ENCODE measurements around the gene PSG11.

GRCh38 chr19:42989851-42990250 lies 36.4 kb downstream of the PSG11 start:
- TF ChIP-seq CTCF (IDR thresholded peaks at IDR 0.05) (no peak), POLR2A (IDR thresholded peaks at IDR 0.05) (no peak), POLR2AphosphoS5 (IDR thresholded peaks at IDR 0.05; ENCODE audit: insufficient read depth in 1 of 2, low read depth in 1 of 2) (no peak)

Data from vagina (tissue), 2 donors.